ENCODE results near the gene WIPI1. TPM values are rescaled to one million over a fixed set of nuclear protein-coding genes. Genes with fewer than 3 reads are reported as not detected.

The WIPI1 gene
- polyA plus RNA-seq, 4 donors, result 21.8 to 24.4 (median 22.7) TPM

Other genes starting within 250 kb of the WIPI1 start
- gene AMZ2, start 209.5 kb downstream of the WIPI1 start, polyA plus RNA-seq (ENCODE audit: insufficient read length in 4 of 4), result 100 to 1,000 TPM in 1 of 4 donors, 10 to 100 TPM in 3; 73.8 to 102 (median 80.9) TPM
- gene SLC16A6, start 166.4 kb downstream of the WIPI1 start, polyA plus RNA-seq (ENCODE audit: insufficient read length in 4 of 4), result 1 to 10 TPM in 1 of 4 donors, under 1 TPM in 3; 0.33 to 1.3 (median 0.63) TPM
- gene ARSG, start 166.0 kb downstream of the WIPI1 start, polyA plus RNA-seq (ENCODE audit: insufficient read length in 4 of 4), result 1 to 10 TPM; 2.7 to 7.0 (median 4.3) TPM
- gene PRKAR1A, start 54.9 kb upstream of the WIPI1 start, polyA plus RNA-seq (ENCODE audit: insufficient read length in 4 of 4), result 100 to 1,000 TPM; 271 to 435 (median 366) TPM
- 10 to 100 TPM; 10.8 to 17.4 (median 13.5) TPM for gene FAM20A, start 143.9 kb upstream of the WIPI1 start, polyA plus RNA-seq (ENCODE audit: insufficient read length in 4 of 4)